ENCODE measurements around the gene RFLNA. TPM values are rescaled to one million over a fixed set of nuclear protein-coding genes. Genes with fewer than 3 reads are reported as not detected.

The RFLNA gene
- total RNA-seq, 4 donors from 2014 or later = 3.9 to 13.7 TPM; not detected in 2

GRCh38 chr12:124340080-124340900, 45.4 kb downstream of the RFLNA start:
- no peak for TF ChIP-seq CTCF (IDR thresholded peaks at IDR 0.05)
- Histone ChIP-seq H3K4me1 (no peaks in the 10 kb centered on the region), H3K9me3 (no peaks in the 10 kb centered on the region), H3K27me3 (no peaks in the 10 kb centered on the region), H3K36me3 (no peaks in the 10 kb centered on the region), H3K27ac (no peak overlapping the region), H3K4me3 (no peak overlapping the region)
- DNase-seq = no peak
- intact Hi-C loops (cut with DNase I; ENCODE audit: low total_unique reads) = no loop called here

- TF ChIP-seq POLR2A (IDR thresholded peaks at IDR 0.05) = no peak
- TF ChIP-seq CTCF (IDR thresholded peaks at IDR 0.05) = no peak
- Histone ChIP-seq H3K36me3 (no peaks in the 10 kb centered on the region), H3K27ac (no peak overlapping the region), H3K4me1 (no peaks in the 10 kb centered on the region), H3K27me3 (no peaks in the 10 kb centered on the region), H3K9me3 (no peaks in the 10 kb centered on the region), H3K4me3 (no peak overlapping the region)
- DNase-seq = no peak
- intact Hi-C loops (cut with DNase I; ENCODE audit: low total_unique reads) = no loop called here
These were observed 46.8 kb downstream of the RFLNA start for GRCh38 chr12:124341645-124342069.

DNA sequence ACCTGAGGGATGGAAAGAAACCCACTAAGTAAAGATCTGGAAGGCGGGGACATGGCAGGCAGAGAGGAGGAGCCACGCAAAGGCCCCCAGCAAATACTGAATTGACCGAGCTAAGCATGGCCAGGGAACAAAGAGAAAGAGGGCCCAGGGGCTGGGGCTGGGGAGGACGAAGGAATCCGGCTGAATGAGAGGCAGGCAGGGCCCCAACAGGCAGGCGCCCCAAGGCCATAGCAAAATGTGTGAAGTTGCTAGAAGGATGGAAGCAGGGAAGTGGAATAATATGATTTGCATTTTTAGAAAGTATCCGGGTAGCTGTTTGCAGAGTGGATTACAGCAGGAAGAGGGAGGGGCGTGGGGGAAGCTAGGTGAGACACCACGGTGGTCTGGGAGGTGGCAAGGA, 49.1 kb downstream of the RFLNA start:
- Histone ChIP-seq H3K4me3 (no peak overlapping the region), H3K27ac (no peak overlapping the region), H3K9me3 (no peaks in the 10 kb centered on the region), H3K27me3 (no peaks in the 10 kb centered on the region), H3K36me3 (no peaks in the 10 kb centered on the region), H3K4me1 (no peaks in the 10 kb centered on the region)
- intact Hi-C loops (cut with DNase I; ENCODE audit: low total_unique reads) = no loop called here
- DNase-seq = no peak
- no peak for TF ChIP-seq CTCF (IDR thresholded peaks at IDR 0.05)
- TF ChIP-seq POLR2A (IDR thresholded peaks at IDR 0.05) = no peak

DNA sequence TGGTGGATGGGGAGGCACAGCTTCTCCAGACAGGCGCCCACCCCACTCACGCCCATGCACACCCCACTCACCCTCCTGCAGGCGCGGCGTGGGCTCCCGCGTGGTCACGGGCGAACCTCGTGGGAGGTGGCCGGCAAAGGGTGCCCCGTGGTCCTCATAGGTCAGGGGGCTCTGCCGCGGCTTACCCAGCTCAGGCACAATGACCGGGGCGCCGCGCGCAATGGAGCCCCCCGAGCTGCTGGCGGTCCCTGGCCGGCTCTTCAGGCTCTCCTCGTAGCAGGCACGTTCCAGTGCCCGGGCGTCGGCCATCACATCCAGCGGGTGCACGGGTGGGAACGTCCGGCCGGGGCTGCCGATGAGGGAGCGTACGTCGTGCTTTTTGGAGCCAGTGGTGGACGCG, 49.6 kb downstream of the RFLNA start:
- H3K9me3 ChIP-seq = no peaks in the 10 kb centered on the region
- no peak overlapping the region for H3K27ac ChIP-seq
- intact Hi-C loops (cut with DNase I; ENCODE audit: low total_unique reads) = no loop called here
- no peaks in the 10 kb centered on the region for H3K36me3 ChIP-seq
- no peaks in the 10 kb centered on the region for H3K27me3 ChIP-seq
- TF ChIP-seq CTCF (IDR thresholded peaks at IDR 0.05) (no peak), POLR2A (IDR thresholded peaks at IDR 0.05) (no peak)
- no peak overlapping the region for H3K4me3 ChIP-seq
- H3K4me1 ChIP-seq = no peaks in the 10 kb centered on the region
- no peak for DNase-seq

DNA sequence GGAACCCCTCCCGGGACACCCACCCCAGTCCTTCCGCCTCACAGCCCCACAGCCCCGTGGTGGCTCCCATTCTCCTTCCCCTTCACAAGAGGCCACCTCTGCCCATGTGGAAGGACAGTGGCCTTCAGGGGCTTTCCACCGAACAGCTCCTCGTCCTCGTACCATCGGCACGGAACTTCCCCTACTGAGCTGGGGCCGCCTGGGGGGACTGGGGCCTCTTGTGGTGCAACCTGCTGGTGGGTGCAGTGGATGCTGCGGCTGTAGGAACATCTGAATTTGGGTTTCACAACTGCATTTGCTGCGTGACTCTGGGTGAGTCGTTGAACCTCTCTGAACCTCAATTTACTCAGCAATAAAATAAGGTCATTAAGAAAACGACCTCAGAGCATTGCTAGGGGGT, 50.9 kb downstream of the RFLNA start:
- no peak for TF ChIP-seq POLR2A (IDR thresholded peaks at IDR 0.05)
- no peak for TF ChIP-seq CTCF (IDR thresholded peaks at IDR 0.05)
- Histone ChIP-seq H3K27ac (peak overlapping the region in 1 of 2 donors; percentile 11), H3K9me3 (no peaks in the 10 kb centered on the region), H3K36me3 (no peaks in the 10 kb centered on the region), H3K4me1 (no peaks in the 10 kb centered on the region), H3K27me3 (no peaks in the 10 kb centered on the region), H3K4me3 (no peak overlapping the region)
- intact Hi-C loops (cut with DNase I; ENCODE audit: low total_unique reads) = no loop called here
- no peak for DNase-seq

Data from uterus (tissue), 4 donors.